ENCODE data around the gene HMCES.

- TF ChIP-seq TAF1 (IDR thresholded peaks at IDR 0.05; ENCODE audit: low read depth, low read length) (peak; percentile 87), POLR2A (IDR thresholded peaks at IDR 0.05; ENCODE audit: low read depth, low read length) (peak; percentile 93), POLR2AphosphoS5 (IDR thresholded peaks at IDR 0.05; ENCODE audit: low read depth, low read length) (peak; percentile 94), SPI1 (IDR thresholded peaks at IDR 0.05; ENCODE audit: low read depth, low read length) (0 out of 2 replicates have a peak, but pooled peaks have one; percentile 17), POU2F2 (IDR thresholded peaks at IDR 0.05; ENCODE audit: low read depth, low read length) (peak; percentile 43; the same call in 1 of the 2 replicates), PAX5 (IDR thresholded peaks at IDR 0.05; ENCODE audit: insufficient read depth, low read length, severe bottlenecking) (no peak)
These were observed 29.2 kb upstream of the HMCES start, which contains the start of gene COPG1 for GRCh38 chr3:129249284-129250065.
